ENCODE measurements around the gene ERP27.

ERP27 gene

DNA sequence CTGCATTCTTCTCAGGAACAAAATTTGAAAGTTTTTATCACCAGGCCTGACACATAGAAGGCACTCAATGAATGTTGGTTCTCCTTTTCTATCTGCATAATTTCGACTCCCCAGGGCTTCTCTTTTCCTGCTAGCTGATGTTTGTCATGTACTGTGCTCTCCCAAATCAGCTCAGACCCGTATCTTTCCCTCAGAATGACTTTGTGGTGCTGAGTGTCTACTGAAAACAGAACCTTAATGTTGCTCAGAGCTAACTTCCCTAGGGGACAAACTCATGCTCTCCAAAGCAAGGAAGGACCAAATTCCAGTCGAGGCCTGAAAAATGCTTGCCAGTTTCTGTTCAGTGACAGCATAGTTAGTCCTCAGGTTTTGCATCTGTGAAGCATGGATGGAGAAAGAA is 21.1 kb upstream of the ERP27 start:
- no peak for DNase-seq

DNA sequence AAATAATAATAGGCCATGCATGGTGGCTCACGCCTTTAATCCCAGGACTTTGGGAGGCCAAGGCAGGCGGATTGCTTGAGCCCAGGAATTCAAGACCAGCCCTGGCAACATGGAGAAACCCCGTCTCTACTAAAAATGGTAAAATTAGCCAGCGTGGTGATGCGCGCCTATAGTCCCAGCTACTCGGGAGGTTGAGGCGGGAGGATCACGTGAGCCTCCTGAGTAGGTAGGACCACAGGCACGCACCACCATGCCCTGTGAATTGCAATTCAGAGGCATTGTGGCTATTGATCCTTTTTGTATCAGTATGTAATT is 20.7 kb upstream of the ERP27 start:
- peak; percentile 74 for DNase-seq

DNA sequence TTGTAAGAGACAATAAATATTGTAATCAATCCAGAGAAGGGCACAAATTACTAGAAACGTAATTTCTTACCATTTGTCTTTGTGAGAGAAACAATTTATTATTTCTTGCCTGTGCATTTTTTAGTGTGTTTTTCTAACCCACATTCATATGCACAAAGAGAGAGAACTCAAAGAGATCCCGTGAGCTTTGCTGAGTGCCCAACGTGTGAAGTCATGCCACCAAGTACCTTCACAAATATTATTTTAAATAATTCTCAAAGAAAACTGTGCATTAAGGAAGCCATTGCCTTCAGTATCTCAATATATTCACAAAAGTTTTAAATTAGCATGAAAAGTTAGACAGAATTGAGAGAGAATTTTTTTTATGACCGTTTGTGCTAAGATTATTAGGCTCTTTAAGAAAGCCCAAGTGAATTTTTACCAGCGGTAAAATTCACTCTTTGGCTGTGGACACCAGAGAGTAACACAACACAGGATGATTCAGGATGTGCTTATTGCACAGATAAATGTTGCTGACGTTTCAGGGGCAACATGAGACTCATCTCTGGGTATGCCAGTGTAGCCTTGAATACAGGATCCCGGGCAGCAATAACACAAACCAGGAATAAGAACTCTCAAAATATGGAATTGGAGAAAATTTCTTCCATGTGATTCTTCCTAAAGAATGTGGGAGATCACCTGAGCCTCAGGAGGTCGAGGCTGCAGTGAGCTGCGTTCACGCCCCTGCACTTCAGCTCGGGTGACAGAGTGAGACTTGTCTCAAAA is 20.2 kb upstream of the ERP27 start:
- DNase-seq = no peak

GRCh38 chr12:14957551-14958168 is 19.3 kb upstream of the ERP27 start:
- no peak for DNase-seq

DNA sequence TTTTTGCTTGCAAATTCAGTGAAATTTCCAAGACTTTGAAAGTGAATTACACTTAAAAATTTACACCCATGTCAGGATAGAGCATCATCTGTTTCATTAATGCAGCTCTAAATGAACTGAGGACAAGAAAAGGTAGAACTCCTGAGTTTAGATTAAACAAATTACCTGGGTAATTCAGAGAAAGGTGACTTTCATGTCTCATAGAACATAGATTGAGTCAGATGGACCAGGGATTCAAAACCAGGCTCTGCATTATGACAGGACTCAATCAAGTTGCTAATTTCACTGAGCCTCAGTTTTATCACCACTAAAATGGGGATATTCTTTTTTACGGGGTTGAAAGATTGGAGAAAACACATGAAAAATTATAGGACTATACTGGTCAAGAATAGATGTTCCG is 18.6 kb upstream of the ERP27 start:
- DNase-seq = no peak

DNA sequence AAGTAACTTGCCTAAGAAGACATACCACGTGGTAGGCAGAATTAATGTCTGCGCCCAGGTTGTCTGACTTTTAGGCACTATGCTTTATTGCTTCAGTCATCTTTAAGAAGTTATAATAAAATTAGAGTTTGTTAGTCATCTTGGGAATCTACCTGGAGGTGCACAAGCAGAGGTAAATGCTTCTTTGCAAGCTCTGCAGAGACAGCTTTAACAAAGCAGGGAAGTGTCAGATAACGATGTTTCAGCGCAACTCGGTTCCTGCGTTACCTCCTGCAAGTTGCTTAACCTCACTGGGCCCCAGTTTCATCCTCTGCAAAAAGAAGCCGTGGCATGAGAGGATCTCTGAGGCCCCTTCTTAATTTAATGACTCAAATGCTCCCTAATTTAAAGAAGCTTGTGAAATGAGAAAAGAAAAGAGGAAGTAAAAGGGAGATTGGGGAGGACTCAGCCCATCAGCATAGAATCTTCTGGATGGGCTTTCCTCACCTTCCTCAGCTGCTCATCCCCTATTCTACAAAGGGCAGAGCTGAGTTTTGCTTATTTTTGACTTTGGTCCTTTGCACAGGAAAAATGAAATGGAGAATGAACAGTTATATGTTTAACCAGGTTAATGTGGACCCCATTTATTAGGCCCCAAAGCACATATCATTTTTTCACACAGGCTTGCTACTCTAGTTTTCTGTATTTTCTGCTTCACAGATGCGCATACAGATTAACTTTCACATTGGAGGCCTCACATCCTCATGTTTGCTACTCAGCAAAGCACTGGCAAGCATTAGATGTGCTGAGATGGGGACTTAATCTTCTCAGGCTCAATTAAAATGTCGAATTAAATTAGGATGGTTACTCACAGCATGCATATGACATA is 17.9 kb upstream of the ERP27 start:
- peak; percentile 71 for DNase-seq

DNA sequence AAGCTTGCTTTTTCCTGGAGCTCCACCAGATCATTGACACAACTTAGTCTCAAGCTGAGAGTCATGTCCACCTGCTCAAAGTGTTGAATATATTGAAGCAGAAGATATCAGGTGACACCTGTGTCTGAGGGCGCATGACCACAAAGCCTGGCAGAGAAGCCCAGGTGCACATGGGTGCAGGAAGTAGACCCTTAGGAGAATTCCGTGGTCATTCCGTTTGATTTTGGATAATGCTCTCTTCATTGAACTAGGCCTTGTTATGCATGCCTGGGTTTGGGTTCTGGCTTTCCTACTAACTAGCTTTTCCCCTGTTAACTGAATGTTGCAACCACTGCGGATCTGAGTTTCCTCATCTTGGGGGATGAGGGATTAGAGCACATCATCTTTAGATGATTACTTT is 15.9 kb upstream of the ERP27 start:
- DNase-seq = peak; percentile 68

- no peak for DNase-seq
Measured at GRCh38 chr12:14953752-14954151, 15.4 kb upstream of the ERP27 start.

DNA sequence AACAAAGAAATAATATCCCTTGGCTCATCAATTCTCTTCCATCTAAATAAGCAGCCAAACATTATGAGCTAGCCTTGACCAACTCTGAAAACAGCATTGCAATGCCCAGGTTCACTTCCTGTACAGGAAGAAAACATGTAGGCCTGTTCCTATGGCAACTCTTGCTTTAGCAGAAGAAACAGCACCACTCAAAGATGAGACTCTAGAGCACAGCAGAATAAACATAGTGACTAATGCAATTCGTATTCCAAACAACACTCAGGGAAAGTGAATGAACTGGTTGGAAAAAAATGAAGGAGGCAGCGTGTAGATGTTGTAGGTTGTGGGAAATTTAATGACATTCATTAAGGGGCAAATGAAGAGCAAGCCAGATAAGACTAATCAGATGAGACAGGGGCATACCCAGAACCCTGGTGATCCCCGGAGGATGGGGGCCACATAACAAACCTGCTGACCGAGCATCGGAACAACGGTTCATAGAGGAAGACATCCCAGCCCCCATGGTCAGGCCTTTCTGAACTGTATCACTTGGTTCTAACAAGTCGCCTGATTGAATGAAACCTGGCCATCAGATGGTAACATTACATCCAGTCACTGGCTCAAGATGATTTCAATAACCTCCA is 14.1 kb upstream of the ERP27 start:
- DNase-seq = peak; percentile 77

DNA sequence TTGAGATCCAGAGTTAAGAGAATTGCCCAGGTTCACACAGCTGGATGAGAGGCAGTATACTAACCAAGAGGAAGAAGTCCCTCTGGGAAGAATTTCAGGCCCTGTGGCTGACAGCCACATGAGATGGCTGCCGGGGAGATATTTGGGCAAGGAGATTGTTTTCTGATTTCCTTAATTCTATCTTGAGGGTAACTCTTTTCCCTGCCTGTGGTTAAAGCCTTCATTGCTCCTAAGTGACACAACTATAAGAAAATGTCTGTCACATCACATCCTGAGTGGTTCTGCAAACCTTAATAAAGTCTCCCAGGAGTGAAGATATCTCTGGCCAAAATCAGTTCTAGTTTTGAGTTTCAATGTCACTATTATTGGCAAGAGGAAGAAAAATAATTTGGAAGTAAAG is 13.5 kb upstream of the ERP27 start:
- DNase-seq = no peak

GRCh38 chr12:14950982-14951746 is 12.8 kb upstream of the ERP27 start:
- DNase-seq = peak; percentile 68

DNA sequence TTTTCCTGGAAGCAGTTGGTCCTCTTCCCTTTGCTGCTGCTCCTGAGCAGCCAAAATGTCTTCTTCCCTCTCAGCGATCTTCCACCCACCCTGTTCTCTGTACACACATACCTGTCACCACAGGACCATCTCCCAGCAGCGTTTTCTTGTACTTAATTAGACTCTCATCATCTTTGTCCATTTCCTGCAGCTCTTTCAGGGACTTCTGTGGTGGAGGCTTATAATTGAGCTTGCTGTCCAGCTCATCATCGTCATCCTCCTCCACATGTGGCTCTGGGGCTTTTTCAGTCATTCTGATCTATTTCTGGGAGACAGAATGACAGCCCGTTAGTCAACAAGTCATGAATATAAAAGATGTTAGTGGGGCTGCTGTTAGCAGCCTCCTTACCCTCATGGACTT is 12.1 kb upstream of the ERP27 start:
- DNase-seq = peak; percentile 66

GRCh38 chr12:14949631-14950030 is 11.3 kb upstream of the ERP27 start:
- peak; percentile 70 for DNase-seq

- peak; percentile 77 for DNase-seq
Measured at GRCh38 chr12:14948672-14949071, 10.3 kb upstream of the ERP27 start.

DNA sequence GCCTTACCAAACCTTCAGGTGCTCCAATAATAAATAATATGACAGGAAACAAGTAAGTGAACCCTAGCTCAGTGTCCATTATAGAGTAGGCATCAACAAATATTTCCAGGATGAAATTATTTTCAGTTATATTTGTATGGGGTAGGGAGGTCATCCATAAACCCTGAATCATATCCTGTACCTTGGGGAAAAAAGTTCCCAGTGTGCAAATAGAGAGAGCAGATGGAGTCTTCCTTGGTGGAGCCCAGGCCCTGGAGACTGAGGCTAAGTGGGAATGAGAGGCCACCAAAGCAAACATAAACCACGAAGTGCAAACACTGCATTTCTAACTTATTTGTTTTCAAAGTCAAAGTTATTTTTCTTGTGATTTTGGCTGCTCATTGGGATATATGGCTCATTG is 8.5 kb upstream of the ERP27 start:
- DNase-seq = no peak

DNA sequence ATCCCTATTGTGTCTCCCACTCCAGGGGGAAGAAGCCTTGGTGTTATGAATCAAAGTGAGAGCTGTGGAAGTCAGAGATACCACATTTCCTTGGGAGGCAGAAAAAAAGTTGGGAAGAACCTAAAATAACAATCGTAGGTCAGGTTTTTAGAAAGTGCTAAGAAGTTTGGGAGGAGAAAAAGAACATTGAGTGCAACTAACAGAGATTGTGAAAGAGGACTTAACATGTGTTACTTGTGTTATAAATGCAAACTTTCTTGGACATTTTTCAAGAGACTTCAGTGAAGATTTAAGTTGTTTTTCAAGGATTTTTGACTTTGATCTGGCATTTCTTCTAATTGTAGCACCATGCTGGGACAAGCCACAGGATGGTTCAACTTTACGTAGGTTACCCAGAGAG is 7.8 kb upstream of the ERP27 start:
- no peak for DNase-seq

GRCh38 chr12:14942196-14942931 is 4.0 kb upstream of the ERP27 start:
- DNase-seq = no peak

GRCh38 chr12:14941369-14941768 is 3.0 kb upstream of the ERP27 start:
- DNase-seq = no peak

GRCh38 chr12:14937689-14938088 is 648 bp downstream of the ERP27 start:
- DNase-seq = peak; percentile 73

DNA sequence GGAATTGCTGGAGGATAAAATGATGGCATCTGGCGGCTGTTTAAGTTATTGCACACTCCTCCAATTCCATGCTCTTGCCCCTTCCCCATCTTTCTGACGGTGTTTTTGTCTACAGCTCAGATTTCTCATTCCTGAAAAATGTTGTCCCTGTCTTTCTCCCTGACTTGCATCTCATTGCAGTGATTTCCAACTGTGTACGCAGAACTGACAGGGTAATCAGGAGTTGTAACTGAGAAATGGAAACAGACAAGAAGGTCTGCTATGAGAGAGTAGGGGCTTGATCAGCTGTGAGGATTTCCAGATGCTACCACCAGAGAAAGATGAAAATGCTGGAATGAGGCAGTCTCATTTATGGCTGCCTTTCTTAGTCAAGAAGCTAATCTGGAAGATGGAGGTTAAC is 1.3 kb downstream of the ERP27 start:
- no peak for DNase-seq

DNA sequence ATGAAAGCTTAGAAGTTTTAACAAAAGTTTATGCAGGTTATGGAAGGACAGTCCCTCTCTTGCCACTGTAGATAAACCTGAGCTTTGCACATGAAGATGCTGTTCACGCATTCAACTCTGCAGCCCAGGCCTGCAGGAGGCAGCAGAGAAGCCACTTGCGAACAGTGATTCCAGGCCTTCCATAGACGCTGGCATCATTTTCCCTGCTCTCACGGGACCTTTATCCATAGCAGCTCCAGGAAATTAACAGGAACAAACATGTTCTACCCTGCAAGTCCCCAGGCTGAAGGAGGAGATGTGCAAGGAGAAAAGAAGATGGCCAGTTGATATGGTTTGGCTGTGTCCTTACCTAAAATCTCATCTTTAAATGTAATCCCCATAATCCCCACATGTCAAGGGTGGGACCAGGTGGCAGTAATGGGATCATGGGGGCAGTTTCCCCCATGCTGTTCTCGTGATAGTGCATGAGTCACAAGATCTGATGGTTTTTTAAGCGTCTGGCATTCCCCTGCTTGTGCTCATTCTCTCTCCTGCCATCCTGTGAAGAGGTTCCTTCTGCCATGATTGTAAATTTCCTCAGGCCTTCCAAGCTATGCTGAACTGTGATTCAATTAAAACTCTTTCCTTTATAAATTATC is 2.0 kb downstream of the ERP27 start:
- DNase-seq = no peak

DNA sequence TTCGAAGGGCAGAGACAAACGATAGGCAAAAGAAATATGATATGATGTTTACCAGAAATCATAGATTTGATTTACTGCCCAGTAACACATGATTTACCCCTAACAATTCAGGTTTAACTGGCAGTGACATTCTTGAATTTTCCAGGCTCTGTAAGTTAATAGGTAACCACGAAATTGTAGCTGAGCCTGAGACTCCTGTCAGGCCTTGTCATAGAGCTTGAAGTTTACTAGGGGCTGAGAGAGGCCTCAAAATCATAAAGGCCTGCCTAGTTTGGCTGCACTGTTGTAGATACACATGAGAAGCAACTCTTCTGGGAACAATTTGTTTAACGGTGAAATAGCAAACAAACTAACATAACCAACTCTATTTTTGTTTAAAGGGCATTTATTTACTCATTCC is 3.3 kb downstream of the ERP27 start:
- DNase-seq = no peak

Measured in activated effector memory CD4-positive, alpha-beta T cell treated with anti-CD3 and anti-CD28 coated beads, Interleukin-2, amount 50 U/mL, for 16 hours (primary cell).